GM12864 (cell line): ENCODE results near the gene FARP1.
A peak's percentile ranks its signal among the peaks of the same experiment; 100 is the strongest.

ENCODE experiments used
- DNase-seq: peaks from one replicate; pipeline ENCODE4 v3.0.0-alpha.2; 2011; ENCODE audit warnings: low read depth
- H3K4me3 ChIP-seq: 2 replicates; pipeline ENCODE4 v1.5.1; 2011; ENCODE audit warnings: mild to moderate bottlenecking, low read depth, low read length, control low read depth
- CTCF ChIP-seq: IDR thresholded peaks from 2 replicates; pipeline ENCODE4 v1.5.1; 2011; ENCODE audit warnings: low read depth, mild to moderate bottlenecking, moderate library complexity, low read length, control low read depth, inconsistent platforms; ENCODE audit errors: missing control alignments

Gene FARP1

GRCh38 chr13:98462946-98463345 lies 320.1 kb downstream of the FARP1 start:
- no peak overlapping the region for H3K4me3 ChIP-seq
- no peak for TF ChIP-seq CTCF
- DNase-seq: no peak

GRCh38 chr13:98466634-98467236 lies 323.8 kb downstream of the FARP1 start:
- no peak for DNase-seq
- TF ChIP-seq CTCF: peak; percentile 55
- no peak overlapping the region for H3K4me3 ChIP-seq

GRCh38 chr13:98467263-98467985 lies 324.5 kb downstream of the FARP1 start:
- no peak for DNase-seq
- no peak for TF ChIP-seq CTCF
- no peak overlapping the region for H3K4me3 ChIP-seq

GRCh38 chr13:98468361-98468760 lies 325.5 kb downstream of the FARP1 start:
- peak; percentile 3 for TF ChIP-seq CTCF
- no peak overlapping the region for H3K4me3 ChIP-seq
- no peak for DNase-seq

- no peak for TF ChIP-seq CTCF
- H3K4me3 ChIP-seq: no peak overlapping the region
- no peak for DNase-seq
These were observed 326.0 kb downstream of the FARP1 start for GRCh38 chr13:98468929-98469328.

GRCh38 chr13:98470920-98471319 lies 328.0 kb downstream of the FARP1 start:
- no peak overlapping the region for H3K4me3 ChIP-seq
- no peak for DNase-seq
- no peak for TF ChIP-seq CTCF

GRCh38 chr13:98471934-98472333 lies 329.0 kb downstream of the FARP1 start:
- no peak for TF ChIP-seq CTCF
- no peak overlapping the region for H3K4me3 ChIP-seq
- no peak for DNase-seq
